ENCODE results near the gene HTD2.
A peak's percentile ranks its signal among the peaks of the same experiment; 100 is the strongest.
"Not testable (repeated sequence)": the region's sequence is repeated elsewhere in the genome, so short reads cannot be mapped to it uniquely, and the experiment has no call there.

Gene HTD2

GRCh38 chr3:58331593-58332152 is 25.4 kb downstream of the HTD2 start:
- no peak for DNase-seq

DNA sequence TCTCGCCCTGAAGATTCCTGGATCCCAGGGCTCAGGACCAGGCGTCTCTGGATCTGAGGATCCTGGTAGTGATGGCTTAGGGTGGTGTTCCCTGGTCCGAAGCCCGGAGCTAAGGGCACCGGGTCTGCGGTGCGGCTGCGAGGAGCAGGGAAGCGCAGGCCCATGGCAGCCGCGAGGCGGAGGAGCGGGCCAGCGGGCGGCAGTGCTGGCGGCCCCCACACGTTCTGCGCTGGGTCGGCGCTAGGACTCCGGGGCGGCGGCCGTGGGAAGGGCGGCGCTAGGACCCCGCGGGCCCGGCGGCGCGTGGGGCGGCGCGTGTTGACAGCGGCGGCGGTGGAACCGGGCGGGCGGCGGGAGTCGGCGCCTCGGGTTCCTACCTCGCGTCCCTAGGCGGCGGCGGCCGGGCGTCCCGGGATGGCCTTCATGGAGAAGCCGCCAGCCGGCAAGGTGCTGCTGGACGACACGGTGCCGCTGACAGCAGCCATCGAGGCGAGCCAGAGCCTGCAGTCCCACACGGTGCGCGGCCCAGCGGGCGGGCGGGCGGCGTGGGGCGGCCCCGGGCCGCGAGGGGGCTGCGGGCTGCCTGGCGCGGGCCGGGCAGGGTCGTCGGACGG is 26.4 kb downstream of the HTD2 start, which contains the start of gene PXK:
Gene PXK, plus strand, starts transcription at position 318 of the 614 bp plus-strand sequence. Its CDS starts 97 bp downstream, at position 415.
- DNase-seq = peak in 57 of 58 donors; percentile 18 to 88 (median 77)

DNA sequence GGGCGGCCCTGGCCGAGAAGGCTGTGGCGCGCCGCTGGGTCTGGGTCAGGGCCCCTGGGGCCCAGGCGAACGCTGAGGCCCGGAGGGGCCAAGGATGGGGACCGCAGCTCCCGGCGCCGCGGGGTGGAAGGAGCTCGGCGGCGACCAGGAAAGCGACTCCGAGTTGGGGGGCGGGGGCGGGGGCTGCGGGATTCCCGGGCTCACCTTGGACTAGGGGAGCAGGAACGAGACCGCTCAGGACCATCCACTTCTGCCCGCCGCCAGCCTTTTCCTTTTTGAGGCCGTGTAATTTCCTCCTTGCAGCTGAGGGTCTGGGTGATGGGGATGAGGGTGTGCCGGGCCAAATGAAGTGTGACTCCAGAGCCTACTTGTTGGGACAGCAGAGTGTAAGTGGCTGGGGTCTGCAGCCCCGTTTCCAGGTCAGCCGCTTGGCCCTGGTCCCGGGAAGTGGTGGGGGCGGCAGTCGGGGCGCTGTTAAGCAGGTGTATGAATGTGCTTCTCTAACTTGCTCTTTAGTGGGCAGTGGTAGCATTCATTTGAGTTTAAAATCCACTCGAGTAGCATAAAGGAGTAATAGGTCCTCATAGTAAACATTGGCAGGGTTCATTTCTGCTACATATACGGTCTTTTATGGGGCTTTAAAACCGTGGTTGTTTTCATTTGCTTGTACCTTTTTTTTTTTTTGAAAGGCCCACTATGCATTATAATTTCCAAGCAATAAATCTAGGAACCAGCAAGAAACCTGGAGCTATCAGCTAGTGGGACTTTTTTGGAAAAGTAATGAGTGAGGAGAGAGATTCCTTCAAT is 27.1 kb downstream of the HTD2 start:
- peak in 30 of 58 donors; percentile 2 to 51 (median 24) for DNase-seq

- peak in 15 of 58 donors; percentile 7 to 72 (median 25) for DNase-seq
Measured at GRCh38 chr3:58334013-58334321, 27.6 kb downstream of the HTD2 start.

DNA sequence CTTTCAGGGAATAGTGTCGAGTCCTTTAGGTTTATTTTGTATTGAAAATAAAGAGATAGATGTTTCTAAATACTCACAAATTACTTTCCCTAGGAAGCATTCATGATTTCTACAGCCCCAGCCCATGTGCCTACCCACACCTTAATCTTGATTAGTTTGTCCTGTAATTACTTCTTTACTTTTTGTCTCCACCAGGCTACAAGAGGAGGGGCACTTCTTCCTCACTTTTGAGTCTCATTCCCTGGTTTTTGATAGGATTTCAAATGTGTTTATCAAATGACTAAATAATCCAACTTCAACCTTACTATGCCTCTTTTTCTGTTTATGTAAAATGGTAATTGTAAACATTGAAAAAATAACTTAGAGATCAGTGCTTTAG is 28.2 kb downstream of the HTD2 start:
- DNase-seq = no peak

GRCh38 chr3:58335652-58335947 is 29.3 kb downstream of the HTD2 start:
- no peak for DNase-seq

GRCh38 chr3:58336135-58336882 is 30.0 kb downstream of the HTD2 start:
- no peak for DNase-seq

GRCh38 chr3:58337190-58337589 is 30.9 kb downstream of the HTD2 start:
- no peak for DNase-seq

DNA sequence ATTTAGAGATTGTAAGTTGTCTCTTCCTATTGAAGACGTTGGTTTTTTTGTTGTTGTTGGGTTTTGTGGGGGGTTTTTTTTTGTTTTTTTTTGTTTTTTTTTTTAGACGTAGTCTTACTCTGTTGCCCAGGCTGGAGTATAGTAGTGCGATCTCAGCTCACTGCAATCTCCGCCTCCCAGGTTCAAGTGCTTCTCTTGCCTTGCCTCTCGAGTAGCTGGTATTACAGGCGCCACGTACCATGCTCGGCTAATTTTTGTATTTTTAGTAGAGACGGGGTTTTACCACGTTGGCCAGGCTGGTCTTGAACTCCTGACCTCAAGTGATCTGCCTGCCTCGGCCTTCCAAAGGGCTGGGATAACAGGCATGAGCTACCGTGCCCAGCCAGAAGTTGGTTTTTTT is 32.8 kb downstream of the HTD2 start:
- not testable (repeated sequence) for DNase-seq

DNA sequence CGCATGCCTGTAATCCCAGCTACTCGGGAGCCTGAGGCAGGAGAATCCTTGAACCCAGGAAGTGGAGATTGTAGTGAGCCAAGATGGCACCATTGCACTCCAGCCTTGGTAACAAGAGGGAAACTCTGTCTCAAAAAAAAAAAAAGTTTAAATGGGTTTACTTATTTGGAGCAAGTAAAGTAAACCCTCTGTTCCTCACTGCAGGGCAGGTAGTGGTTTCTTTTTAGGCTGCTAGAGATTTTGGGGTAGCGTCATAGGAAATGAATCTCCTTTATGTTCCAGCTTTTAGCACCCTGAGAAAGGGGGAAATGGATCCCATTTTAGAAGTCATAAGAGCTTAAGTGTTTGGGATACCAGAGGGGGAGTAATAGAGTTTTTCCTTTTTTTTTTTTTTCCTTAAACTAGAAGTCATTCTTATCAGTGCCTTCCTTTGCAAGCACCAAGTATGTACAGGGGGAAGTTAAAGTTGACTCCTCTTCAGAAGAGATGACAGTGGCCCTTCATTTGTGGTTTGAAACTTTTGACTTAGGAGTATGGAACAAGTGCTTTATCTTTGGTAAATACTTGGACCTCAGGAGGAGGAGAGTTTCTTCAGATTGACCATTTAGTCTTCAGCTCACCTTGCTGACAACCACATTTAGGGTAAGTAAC is 34.4 kb downstream of the HTD2 start:
- no peak for DNase-seq

- DNase-seq = no peak
Measured at GRCh38 chr3:58341376-58341775, 35.1 kb downstream of the HTD2 start.

- peak in 13 of 58 donors; percentile 5 to 45 (median 19) for DNase-seq
Measured at GRCh38 chr3:58342676-58343075, 36.4 kb downstream of the HTD2 start.

- DNase-seq = no peak
Measured at GRCh38 chr3:58345457-58345856, 39.1 kb downstream of the HTD2 start.

DNA sequence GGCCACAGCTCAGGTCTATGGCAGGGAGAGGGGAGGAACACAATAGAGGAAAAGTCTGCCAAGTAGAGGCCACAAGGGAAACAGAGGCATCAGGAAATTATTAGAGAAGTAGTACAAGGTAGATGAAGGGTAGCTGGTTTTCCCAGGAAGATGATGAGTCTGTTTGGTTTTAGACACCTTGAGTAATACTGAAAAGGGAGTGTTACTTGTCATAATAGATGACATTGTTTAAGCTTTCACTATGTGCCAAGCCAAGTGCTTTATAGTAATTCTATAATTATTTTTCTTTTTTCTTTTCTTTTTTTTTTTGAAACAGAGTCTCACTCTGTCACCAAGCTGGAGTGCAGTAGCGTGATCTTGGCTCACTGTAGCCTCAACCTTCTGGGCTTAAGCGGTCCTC is 40.0 kb downstream of the HTD2 start:
- no peak for DNase-seq

DNA sequence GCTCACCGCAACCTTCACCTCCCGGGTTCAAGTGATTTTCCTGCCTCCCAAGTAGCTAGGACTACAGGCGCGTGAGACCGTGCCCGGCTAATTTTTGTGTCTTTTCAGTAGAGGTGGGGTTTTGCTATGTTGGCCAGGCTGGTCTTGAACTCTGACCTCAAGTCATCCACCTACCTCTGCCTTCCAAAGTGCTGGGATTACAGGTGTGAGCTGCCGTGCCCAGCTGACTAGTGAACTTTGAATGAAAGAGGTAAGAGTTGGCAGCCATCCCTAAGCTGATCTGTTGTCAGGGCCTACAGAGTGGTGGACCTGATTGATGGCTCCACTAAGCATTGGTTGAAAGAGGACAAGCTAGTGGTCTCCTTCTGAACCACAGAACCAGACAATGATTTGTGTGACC is 41.7 kb downstream of the HTD2 start:
- DNase-seq = no peak

- DNase-seq = no peak
Measured at GRCh38 chr3:58349792-58350626, 43.7 kb downstream of the HTD2 start.

DNA sequence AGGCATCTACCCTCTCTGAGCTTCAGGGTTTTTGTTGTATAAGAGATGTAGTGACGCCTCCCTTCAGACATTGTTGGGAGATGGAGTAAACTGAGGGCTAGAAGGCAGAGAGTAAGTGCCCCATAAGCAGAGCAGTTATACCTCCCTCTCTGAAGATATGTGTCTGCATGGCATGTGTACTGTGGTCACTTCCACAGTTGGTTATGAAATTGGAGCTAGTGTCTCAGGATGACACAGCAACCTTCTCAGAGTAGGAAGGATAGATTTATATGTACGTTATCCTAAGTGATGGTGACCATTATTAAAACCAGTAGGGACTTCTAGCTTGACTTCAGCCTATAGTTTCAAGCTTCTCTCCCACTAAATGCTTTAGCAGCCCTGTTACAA is 44.3 kb downstream of the HTD2 start:
- DNase-seq = no peak

GRCh38 chr3:58351920-58352319 is 45.6 kb downstream of the HTD2 start:
- DNase-seq = peak in 1 of 58 donors; percentile 9

- DNase-seq = no peak
Measured at GRCh38 chr3:58352626-58353025, 46.3 kb downstream of the HTD2 start.

DNA sequence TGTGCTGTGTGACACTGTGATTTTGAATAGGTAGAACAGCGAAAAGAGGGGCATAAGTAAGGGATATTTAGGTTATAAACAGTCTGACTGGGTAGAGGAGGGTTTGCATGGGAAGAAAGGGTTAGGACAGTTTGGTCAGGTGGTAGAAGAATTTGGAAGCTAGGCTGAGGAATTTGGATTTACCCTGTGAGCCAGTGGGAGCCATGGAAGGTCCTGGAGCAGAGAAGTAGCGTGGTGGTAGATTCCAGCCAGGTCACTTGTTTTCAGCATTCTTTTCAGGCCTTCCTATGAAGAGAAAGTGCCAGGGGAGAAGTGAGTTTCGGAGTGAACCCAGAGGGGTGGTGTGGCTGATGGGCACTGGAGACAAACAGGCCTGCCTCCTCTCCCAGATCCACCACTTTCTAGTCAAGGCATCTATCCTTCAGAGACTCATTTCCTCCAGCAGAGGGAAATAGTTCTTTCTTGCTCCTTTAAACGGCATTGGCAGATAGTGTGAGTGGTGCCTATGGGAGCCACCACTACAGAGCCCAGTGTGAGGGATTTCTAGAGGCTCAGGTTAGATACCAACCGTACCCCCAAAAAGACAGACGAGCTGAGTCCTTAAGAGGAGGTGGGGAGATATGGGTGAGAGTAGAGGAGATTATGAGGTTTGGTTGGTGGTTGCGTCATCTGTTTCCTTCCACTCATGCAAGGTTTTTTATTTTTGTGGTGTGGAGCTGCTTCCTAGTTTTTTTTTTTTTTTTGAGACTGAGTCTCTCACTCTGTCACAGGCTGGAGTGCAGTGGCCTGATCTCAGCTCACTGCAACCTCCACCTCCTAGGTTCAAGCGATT is 47.6 kb downstream of the HTD2 start:
- no peak for DNase-seq
